Stimulated activated CD8-positive, alpha-beta memory T cell treated with anti-CD3 and anti-CD28 coated beads, Interleukin-7, amount 100 ng/mL, for 1 hour (primary cell): ENCODE results near the gene RHBDL3.

Experiments used
- DNase-seq, 2 donors: peaks; one replicate each; pipeline ENCODE4 v3.0.0-alpha.2; 2020; ENCODE audit warnings: low read depth in 2 of 2

The RHBDL3 gene

DNA sequence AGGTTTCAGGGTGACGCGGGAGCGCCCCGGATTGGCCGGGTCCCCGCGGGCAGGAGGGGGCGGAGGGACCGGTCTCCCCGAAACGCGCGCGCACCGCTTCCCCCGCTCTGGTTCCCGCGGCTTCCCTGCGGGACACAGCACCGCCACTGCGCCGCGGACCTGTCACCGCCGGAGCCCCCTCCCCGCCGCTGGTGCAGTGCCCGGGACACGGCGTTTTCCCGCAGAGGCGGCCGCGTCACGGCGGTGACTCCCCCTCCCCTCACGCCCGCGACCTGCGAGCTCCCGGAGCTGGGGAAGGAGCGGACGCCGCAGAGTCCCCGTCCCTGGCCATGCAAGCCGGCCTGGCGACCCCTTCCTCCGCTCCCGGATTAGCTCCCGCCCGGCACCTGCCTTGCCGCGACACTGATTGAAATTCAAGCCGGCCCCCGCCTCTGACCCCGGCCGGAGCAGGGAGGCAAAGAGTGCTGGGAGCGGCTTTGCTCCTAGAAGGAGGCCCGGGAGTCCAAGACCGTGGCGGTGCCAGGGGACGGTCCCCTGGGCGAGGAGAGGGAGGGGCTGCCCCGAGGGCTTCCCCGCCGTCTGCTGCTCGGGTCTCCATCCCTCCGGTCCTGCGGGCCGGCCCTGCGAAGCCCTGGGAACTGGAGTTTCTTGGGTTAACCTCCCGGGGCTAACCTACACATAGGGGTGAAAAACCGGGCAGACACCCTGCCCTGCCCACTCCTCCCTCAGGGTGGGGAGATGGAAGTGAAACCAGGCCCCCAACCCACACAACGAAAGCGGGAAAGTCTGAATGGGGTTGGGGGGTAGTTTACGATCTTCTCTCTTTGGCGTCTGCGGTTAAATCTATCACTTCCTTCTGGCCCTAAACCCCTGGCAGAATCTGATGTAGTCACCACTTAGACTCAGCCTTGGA lies 1.0 kb downstream of the RHBDL3 start:
- no peak for DNase-seq

DNA sequence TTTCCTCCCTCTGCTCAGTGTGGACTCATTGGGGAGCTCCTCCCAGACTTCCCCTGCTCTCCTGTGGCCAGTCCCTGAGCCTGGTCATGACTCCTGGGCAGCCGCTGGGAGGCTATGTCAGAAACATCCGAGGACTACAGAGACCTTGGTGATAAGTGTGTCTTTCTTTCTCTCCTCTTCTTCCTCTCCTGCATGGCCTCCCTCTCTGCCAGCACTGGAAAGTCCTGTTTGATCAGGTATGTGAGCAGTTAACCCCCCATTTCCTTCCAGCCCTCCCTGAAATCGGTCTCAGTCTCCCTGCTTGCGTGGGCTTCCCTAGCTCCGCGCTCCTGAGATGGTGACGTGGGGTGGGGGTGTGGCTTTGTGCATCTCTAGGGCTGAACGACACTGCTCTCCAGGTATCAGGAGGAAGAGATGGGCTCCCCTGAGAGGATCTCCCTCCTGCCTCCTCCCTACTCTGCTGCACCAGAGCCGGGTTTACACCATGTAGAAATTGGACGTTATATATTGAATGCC lies 2.1 kb downstream of the RHBDL3 start:
- no peak for DNase-seq

DNA sequence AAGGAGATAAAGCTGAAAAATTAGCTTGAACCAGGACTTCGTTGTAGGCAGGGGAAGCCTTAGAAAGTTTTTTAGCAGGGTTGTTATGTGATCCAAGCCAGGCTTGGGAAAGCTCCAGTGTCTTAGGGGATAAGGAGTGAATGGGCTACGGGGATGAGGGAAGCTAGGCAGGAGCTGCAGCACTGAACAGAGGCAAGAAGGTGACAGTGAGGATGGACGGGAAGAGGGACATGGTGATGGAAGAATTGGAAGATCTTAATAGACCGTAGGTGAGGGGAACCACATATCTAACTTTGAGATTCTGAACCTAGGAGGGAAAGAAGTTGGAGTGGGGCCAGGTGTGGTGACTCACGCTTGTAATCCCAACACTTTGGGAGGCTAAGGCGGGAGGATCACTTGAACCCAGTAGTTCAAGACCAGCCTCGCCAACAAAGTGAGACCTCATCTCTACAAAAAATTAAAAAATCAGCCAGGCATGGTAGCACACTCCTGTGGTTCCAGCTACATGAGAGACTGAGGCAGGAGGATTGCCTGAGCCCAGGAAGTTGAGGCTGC lies 3.2 kb downstream of the RHBDL3 start:
- no peak for DNase-seq

DNA sequence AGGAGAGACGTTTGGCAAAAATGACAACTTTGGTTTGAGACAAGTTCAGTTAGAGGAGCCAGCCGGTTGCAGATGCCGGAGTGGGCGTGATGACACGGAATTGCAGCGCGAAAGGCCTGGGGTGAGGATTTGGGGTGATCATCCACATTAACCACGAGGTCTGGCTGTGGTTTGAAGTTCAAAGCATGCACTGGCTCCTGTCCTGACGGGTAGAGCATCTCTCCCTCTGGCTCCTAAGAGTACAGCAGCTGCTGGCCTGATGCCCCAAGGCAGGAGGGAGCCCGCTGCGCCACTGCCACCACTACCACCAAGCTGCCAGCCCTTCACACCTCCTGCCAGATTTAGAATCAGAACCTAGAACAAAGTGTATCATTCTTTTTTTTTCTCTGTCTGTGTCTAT lies 3.7 kb downstream of the RHBDL3 start:
- DNase-seq = no peak

DNA sequence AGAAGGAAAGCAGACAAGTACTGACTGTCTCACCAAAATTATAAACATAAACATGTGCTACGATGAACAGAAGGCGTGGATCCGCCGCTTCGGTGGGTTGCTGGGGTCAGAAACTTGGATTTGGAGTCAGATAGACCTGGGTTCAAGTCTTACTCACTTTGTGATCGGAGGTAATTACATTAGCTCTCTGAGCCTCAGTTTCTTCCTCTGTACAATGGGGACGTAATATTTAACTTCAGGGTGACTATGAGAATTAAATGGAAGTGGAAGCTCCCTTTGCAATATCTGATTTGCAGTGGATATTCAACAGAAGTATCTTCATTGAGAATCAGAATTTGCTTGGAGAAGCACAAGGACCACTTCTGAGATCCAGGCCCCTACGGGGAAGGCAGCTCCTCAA lies 6.2 kb downstream of the RHBDL3 start:
- no peak for DNase-seq

DNA sequence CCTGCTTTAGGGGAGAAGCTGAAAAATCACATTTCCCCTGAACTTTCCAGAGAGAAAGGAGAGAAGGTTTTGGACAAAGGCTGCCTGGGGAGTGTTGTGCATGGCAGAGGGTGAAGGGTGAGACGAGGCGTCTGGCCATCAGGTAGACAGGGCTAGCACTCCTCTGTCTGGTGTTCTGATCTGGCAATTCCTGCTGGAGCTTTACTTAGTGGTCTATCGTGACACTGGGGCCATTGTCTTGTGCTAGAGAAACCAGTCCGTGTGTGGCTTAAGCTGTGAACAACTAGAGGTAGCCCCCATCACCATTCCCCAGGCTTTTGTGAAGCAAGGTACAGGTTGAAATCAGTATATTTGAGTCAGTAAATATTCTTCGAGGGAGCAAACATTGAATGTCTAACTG lies 8.5 kb downstream of the RHBDL3 start:
- DNase-seq = no peak

DNA sequence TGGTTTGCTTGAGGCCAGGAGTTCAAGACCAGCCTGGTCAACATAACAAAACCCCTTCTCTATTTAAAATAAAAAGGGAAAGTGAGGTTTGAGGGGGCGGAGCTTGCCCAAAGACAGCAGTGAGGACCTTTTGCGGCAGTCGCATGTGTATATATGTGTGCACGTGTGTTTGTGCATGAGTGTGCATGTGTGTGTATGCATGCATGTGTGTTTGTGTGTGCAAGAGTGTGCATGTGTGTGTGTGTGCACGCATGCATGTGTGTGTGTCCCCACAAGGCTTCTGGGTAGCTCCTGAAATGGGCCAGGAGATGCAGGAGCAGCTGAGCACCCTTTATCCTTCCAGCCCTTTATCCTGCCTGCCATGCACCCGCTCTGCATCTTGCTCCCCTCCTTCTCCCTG lies 9.0 kb downstream of the RHBDL3 start:
- no peak for DNase-seq

DNA sequence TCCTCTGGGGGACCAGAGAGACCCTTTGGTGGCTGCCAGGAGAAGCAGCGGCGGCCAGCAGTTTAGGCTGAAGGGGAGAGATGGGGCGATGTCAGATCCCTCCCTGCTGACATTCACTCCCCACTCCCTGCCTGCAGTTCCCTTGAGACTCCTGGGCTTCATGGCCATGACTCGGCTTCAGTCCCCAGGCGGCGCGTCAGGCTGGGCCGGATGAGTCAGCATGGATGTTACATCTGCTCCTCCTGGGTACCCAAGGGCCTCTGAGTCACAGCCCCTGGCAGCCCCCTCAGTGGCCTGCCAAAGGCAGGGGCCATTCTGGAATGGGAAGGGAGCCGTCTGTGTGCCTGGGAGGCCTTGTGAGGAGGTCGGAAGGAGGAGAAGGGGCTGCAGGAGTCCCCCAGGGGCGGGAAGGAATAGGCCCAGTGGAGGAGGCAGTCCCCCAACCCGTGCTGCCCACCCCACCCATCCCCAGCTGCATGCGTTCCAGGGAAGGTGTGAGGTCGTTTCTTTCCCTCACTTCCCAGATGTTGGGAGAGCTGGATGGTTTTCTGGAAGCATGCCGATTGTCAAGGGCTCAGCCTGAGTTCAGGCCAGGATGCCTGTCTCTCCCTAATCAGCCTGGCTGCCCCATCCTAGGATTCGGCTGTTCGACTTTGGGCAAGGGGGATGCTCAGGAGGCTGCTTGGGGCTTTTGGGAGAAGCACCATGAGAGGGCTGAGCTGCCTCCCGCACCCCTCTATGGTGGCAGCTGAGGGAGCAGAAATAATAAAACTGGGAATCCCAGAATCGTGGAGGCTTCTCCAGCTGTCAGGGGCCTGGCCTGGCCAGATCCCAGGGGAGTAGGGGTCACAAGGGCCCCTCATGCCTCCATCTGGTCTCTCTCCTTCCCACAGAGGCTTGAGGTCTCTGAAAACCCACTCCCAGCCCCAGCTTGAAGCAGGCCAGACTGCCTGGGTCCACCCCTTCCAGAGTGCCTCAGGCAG lies 9.7 kb downstream of the RHBDL3 start:
- no peak for DNase-seq

DNA sequence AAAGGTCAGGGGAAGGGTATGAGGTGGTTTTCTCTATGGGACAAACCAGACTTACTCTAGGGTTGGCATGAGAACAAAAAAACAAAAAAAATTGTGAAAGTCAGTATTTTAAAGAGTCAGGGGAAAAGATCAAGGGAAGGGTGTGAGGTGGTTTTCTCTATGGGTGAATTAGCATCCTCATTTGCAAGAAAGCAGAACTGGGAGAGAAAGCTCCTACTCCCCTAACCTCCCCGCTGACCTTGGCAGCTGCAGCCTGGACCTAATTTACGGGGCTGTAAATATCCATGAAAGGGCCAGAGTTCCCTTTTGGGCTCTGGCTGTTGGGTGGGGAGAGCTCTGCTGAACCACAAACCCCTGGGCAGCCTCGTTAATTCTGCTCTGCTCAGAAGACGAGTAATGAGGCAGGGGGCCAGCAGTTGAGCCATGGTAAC lies 10.6 kb downstream of the RHBDL3 start:
- no peak for DNase-seq

DNA sequence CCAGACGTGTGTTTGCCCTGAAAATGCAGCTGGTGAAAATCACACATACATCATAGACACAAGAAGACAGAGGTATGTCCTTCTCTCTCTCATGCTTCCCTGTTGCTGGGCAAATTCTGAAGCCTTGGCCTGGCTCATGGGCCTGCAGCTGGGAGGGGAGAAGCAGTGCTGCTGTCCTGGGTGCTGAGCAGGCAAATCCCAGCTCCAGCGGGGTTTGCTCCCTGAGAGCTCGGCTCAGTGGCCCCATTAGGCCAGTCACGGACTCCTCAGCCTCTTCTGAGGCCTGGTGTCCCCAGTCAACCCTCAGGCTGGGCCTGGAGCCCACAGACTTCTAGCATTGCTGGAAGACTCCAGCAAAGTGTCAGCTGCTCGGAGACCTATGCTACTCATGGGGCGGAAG lies 11.7 kb downstream of the RHBDL3 start:
- DNase-seq = no peak

DNA sequence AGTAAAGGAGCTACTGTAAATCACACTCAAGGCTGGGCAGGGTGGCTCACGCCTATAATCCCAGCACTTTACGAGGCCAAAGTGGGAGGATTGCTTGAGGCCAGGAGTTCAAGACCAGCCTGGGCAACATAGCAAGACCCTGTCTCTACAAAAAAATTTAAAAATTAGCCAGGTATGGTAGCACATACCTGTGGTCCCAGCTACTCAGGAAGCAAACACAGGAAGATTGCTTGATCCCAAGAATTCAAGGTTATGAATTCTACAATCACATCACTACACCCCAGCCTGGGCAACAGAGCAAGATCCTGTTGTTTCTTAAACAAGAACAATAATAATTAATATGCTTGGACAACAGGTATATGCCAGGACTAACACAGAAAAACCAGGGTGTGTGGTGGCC lies 13.2 kb downstream of the RHBDL3 start:
- no peak for DNase-seq

DNA sequence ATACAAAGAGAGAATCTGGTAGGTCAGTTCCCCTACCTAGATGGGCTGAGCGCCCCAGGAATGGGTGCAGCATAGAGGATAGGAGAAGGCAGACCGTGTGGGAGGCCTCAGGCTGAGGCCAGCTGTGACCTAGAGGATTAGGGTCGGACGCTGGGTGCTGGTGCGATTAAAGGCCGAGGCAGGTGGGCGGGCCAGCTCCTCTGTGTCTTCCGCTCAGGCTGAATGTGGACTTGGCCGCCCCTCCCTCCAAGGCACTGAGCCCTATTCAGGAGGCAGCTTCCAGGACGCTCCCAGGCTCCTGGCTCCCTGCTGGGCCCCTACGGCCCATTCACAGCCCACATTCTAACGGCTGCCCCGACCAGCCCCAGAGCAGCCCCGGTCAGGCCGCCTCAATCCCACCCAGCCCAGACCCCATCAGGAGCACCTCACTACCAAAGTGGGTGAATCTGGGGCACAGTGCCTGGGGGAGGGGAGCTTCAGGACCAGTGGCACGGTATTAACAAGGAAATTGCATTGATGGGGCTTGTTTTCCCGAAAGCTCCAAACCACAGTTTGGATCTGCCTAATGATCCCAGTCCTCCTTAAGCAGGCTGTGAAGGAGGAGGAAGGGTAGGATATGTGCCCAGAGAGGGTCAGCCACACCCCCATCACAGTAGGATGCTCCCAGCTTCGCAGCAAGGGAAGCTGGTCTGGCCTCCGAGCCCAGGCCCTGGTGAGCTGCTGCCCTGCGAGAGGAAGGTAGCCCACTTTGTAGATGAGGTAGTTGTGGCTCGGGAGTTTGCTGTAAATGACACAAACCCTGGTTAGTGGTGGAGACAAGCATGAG lies 14.5 kb downstream of the RHBDL3 start:
- DNase-seq = no peak

DNA sequence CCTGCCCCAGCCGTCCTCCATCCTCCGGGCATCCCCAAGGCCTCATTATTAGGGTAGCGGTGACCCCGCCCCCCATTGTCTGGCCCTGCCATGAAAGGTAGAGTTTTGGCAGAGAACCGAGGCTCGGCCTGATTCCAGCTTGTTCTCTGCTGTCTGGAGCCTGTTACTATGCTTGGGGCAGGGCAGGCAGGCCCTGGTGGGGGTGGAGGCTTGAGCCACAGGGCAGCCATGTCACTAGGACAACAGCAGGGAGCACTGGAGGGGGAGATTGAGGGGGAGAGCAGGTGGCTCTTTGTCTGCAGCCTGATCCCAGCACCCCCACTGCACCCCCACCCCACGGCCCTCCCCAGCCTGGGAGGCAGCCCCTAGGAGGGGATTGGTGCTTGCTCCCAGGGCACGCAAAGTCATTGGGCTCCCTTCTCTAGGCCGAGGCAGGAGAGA lies 15.4 kb downstream of the RHBDL3 start:
- DNase-seq = no peak

DNA sequence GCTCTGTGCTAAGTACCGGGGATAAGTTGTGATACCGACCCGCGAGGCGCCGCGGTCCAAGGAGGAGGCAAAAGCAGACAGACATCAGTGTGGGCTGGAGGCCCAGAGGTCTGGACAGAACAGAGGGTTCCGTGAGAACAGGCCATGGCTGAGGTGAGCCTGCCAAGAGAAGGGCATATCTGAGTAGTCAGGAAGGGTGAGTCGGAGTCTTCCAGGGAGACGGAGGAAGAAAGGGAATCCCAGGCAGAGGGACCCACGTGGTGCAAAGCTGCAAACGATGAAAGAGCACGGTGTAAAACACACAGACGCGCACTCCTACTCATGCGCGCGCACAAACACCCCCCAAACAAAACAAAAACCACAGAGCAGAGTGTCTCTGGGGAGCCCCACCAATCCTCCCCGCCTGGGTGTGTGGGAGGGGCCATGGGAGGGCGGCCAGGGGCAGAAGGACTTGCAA lies 18.1 kb downstream of the RHBDL3 start:
- DNase-seq = no peak

DNA sequence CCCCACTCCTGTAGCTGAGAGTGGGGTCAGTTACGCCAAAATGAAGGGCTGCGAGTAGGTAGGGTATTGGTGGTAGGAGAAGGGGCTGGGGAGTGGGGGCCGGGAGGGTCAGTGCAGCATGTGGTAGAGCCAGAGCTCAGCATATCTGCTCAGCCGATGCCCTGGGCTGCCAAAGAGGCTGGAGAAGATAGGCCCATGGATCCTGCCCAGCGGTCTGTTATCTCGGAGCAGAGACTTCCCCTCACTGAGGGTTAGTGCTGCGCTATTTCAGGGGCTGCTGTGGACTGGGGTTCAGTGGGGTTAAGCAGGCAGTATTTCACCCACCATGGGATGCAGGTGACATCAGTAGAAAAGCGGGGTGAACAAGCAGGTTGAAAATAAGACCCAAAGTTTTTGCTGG lies 19.7 kb downstream of the RHBDL3 start:
- DNase-seq = no peak

DNA sequence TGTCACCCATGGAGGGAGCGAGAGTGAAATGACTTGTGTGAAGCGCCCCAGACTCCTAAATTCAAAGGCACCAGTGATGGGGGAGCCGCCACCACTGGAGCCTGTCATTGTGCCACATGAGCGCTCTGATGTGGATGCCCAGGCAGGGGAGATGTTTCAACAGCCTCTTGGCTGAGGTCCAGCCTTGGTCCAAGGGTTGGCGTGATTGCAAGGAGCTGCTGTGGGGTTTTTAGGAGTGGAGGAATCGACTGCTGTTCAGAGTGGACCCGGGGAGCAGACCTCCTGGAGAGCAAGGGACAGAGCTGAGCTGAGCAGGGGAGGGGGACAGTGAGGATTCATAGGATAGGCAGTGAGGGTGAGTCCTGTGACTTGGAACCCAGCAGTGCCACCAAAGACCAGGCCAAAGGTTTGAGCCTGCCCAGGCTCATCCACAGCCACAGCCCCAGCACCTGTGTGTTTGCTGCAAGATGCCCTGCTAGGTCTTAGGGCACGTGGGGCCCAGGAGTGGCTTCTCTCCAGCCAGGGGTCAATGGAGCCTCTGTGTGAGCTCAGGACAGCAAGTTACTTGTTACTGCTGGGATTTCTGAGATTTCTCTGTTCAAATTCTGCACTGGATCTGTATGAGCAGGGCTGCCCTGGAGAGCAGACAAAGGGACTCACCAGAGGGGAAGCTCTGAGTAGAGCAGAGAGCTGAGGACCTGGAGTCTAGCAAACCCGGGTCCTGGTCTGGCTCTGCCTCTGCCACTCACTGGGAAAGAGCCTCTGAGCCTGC lies 20.3 kb downstream of the RHBDL3 start:
- DNase-seq = no peak

DNA sequence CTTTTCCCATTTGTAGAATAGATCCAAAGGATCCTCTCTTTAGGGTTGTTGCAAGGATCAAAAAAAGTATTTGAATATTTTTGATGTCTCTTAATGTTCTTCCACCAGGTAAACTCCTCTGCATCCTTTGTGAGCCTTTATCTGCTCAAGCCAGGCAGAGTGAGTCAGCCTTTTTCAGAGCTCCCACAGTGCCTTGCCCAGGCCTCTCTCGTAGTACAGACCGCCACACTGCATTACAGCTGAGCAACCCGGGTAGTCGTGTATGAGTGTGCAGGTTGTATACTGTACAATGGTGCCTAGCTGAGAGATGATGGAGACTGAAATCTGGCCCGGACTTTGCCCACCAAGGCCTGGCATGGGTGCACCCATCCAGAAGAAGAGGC lies 20.9 kb downstream of the RHBDL3 start:
- no peak for DNase-seq

DNA sequence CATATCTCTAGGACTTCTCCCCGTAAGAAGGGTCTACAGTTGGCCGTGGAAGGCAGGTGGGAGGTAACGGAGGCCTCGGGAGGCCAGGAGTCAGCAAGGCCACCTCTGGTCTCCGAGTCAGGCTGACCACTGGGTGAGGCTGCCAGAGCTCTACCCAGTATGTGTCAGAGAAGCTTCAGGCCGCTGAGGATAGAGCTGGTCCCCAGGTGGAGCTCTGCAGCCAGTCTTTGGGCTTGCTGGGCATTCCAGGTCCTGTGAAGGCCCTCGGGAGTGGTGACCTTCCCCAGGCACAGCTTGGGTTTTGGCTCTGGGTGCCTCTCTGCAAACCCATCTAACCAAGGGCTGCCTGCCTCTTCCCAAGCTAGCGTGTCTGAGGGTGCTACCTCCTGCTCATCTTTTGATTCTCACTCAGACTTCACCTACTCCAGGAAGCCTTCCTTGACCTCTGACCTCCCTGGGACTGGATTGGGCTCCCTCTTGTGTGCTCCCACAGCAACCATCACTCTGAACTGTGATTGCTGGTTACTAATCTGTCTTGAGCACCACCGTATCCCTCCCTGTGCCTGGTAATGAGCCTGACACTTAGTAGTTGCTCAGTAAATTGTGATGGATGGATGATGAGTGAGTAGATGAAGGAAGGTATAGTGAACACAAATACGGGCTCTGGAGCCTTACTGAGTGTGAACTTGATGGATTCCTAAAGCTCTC lies 22.3 kb downstream of the RHBDL3 start:
- no peak for DNase-seq

DNA sequence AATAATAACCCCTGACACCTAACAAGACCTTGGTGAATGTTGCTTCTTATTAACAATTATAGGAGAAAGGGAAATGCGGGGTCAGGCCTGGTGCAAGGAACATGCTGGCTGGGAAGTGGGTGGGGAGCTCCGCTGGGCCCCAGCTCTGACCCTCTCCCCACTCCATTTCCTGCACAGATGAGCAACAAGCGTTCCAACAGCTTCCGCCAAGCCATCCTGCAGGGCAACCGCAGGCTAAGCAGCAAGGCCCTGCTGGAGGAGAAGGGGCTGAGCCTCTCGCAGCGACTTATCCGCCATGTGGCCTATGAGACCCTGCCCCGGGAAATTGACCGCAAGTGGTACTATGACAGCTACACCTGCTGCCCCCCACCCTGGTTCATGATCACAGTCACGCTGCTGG lies 23.0 kb downstream of the RHBDL3 start:
- no peak for DNase-seq
